PFSK-1 (cell line): Measurements from ENCODE around the gene TGIF1.

Experiments
- FOXP2 ChIP-seq: optimal IDR thresholded peaks from 2 replicates; pipeline ENCODE3; 2011; ENCODE audit warnings: borderline replicate concordance, control low read depth, inconsistent platforms; ENCODE audit not compliant: insufficient read depth; ENCODE audit errors: extremely low read length, extremely low read depth
- POLR2AphosphoS5 ChIP-seq: IDR thresholded peaks from 2 replicates; pipeline ENCODE4 v1.6.1; 2012; ENCODE audit warnings: low read depth, mild to moderate bottlenecking, control low read depth, low read length, moderate library complexity
- REST ChIP-seq, 2 experiments: IDR thresholded peaks; 2 replicates each; pipeline versions ENCODE4 v1.6.1 to v1.8.0; 2011 to 2012; ENCODE audit warnings: low read depth in 2 of 2, low read length in 2 of 2, control low read depth in 1 of 2, inconsistent platforms in 1 of 2, mild to moderate bottlenecking in 1 of 2, moderate library complexity in 1 of 2; ENCODE audit not compliant: insufficient read depth in 1 of 2
- SIN3A ChIP-seq: IDR thresholded peaks from 2 replicates; pipeline ENCODE4 v1.6.1; 2012; ENCODE audit warnings: mild to moderate bottlenecking, low read length, moderate library complexity, borderline replicate concordance; ENCODE audit not compliant: insufficient read depth
- TAF1 ChIP-seq: IDR thresholded peaks from 2 replicates; pipeline ENCODE4 v1.6.1; 2012; ENCODE audit warnings: low read length, control low read depth, borderline replicate concordance; ENCODE audit not compliant: insufficient read depth

TGIF1 gene

GRCh38 chr18:3411854-3412268 lies 38.1 kb upstream of the TGIF1 start:
- TF ChIP-seq REST (IDR thresholded peaks at IDR 0.05; ENCODE audit: insufficient read depth in 1 of 2, low read depth in 2 of 2, low read length in 2 of 2) (no peak), TAF1 (no peak), FOXP2 (no peak), POLR2AphosphoS5 (no peak), SIN3A (no peak)

GRCh38 chr18:3415110-3415509 lies 34.9 kb upstream of the TGIF1 start:
- TF ChIP-seq TAF1 (no peak), REST (IDR thresholded peaks at IDR 0.05; ENCODE audit: insufficient read depth in 1 of 2, low read depth in 2 of 2, low read length in 2 of 2) (no peak), FOXP2 (no peak), SIN3A (no peak), POLR2AphosphoS5 (no peak)

- TF ChIP-seq FOXP2 (no peak), REST (IDR thresholded peaks at IDR 0.05; ENCODE audit: insufficient read depth in 1 of 2, low read depth in 2 of 2, low read length in 2 of 2) (no peak), TAF1 (no peak), SIN3A (no peak), POLR2AphosphoS5 (no peak)
Measured at GRCh38 chr18:3418083-3418482, 31.9 kb upstream of the TGIF1 start.

- TF ChIP-seq REST (IDR thresholded peaks at IDR 0.05; ENCODE audit: insufficient read depth in 1 of 2, low read depth in 2 of 2, low read length in 2 of 2) (no peak), TAF1 (no peak)
Measured at GRCh38 chr18:3420919-3421279, 29.1 kb upstream of the TGIF1 start.

GRCh38 chr18:3422905-3423304 lies 27.1 kb upstream of the TGIF1 start:
- TF ChIP-seq FOXP2, result no peak
- TF ChIP-seq TAF1, result no peak
- no peak for TF ChIP-seq SIN3A
- TF ChIP-seq REST (IDR thresholded peaks at IDR 0.05; ENCODE audit: insufficient read depth in 1 of 2, low read depth in 2 of 2, low read length in 2 of 2), result no peak
- TF ChIP-seq POLR2AphosphoS5, result no peak
